Stimulated activated CD4-positive, alpha-beta T cell treated with anti-CD3 and anti-CD28 coated beads, TNF-alpha, amount 100 ng/mL, for 1 hour (primary cell): Measurements from ENCODE around the gene TSEN54.

Experiments used
- DNase-seq, 3 donors: peaks; one replicate each; pipeline ENCODE4 v3.0.0-alpha.2; 2020; ENCODE audit warnings: low read depth in 3 of 3, low spot score in 1 of 3

TSEN54 gene

GRCh38 chr17:75563063-75563758 lies 46.9 kb downstream of the TSEN54 start:
- DNase-seq, result no peak

- no peak for DNase-seq
Measured at GRCh38 chr17:75564195-75564594, 47.9 kb downstream of the TSEN54 start.

GRCh38 chr17:75565066-75565465 lies 48.7 kb downstream of the TSEN54 start:
- no peak for DNase-seq

GRCh38 chr17:75565618-75566017 lies 49.3 kb downstream of the TSEN54 start:
- DNase-seq, result no peak

- no peak for DNase-seq
Measured at GRCh38 chr17:75566416-75566815, 50.1 kb downstream of the TSEN54 start.

GRCh38 chr17:75566834-75567233 lies 50.5 kb downstream of the TSEN54 start:
- DNase-seq, result no peak

GRCh38 chr17:75568412-75569255 lies 52.3 kb downstream of the TSEN54 start:
- DNase-seq, result no peak

GRCh38 chr17:75570034-75570676 lies 53.8 kb downstream of the TSEN54 start:
- no peak for DNase-seq

- no peak for DNase-seq
Measured at GRCh38 chr17:75570772-75571171, 54.4 kb downstream of the TSEN54 start.

- no peak for DNase-seq
Measured at GRCh38 chr17:75571197-75571884, 55.0 kb downstream of the TSEN54 start.

GRCh38 chr17:75571885-75572215 lies 55.5 kb downstream of the TSEN54 start:
- no peak for DNase-seq

GRCh38 chr17:75572713-75573539 lies 56.6 kb downstream of the TSEN54 start:
- no peak for DNase-seq

GRCh38 chr17:75573540-75573957 lies 57.2 kb downstream of the TSEN54 start:
- no peak for DNase-seq

- DNase-seq, result no peak
Measured at GRCh38 chr17:75573994-75574393, 57.7 kb downstream of the TSEN54 start.
